Ecto neural progenitor cell (in vitro differentiated cells): ENCODE measurements around the gene SMAD3.
"Not testable (repeated sequence)": the region's sequence is repeated elsewhere in the genome, so short reads cannot be mapped to it uniquely, and the experiment has no call there.

Source experiments
- DNase-seq: peaks from one replicate; pipeline ENCODE4 v3.0.0-alpha.2; 2018; ENCODE audit warnings: low spot score

SMAD3 gene

DNA sequence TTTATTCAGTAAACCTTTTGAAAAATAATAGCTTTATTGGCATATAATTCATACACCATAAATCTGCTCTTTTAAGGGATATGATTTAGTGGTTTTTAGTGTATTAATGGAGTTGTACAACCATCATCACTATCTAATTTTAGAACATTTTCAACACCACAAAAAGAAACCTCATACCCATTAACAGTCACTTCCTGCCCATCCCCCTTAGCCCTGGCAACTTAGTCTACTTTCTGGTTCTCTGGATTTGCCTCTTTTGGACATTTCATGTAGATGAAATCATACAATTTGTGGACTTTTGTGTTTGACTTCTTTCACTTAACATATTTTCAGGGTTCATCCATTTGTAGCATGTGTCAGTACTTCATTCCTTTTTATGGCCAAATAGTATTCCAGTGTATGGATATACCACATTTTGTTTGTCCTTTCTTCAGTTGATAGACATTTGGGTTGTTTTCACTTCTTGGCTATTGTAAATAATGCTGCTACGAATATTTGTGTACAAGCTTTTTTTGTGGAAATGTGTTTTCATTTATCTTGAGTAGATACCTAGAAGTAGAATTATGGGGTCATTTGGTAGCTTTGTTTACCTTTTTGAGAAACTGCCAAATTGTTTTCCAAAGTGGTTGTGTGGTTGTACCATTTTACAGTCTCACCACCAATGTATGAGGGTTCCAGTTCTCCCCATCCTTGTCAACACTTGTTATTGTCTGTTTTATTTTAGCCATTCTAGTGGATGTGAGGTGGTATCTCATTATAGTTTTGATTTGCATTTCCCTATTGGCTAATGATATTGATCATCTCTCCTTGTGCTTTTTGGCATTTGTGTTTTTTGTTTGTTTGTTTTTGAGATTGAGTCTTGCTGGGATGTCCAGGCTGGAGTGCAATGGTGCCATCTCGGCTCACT lies 45.8 kb downstream of the SMAD3 start:
- DNase-seq, result no peak

DNA sequence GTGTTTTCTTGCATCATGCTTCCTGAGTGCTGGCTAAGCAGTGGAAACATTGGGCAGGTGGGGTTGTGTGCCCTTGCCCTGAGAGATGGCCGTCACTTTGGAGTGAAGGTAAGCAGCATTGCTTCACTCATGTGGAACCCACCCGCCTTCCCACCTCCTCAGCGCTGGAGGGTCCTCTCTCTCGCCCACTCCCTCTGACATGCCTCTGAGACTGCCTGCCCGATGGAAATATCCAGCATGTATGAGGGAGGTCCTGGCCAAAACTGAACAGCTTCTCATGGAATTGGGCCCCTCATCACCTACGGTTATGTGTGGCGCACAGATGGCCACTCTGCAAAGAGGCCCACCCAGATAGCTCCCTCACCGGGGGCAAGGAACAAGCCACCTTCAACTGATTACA lies 48.6 kb downstream of the SMAD3 start:
- no peak for DNase-seq

DNA sequence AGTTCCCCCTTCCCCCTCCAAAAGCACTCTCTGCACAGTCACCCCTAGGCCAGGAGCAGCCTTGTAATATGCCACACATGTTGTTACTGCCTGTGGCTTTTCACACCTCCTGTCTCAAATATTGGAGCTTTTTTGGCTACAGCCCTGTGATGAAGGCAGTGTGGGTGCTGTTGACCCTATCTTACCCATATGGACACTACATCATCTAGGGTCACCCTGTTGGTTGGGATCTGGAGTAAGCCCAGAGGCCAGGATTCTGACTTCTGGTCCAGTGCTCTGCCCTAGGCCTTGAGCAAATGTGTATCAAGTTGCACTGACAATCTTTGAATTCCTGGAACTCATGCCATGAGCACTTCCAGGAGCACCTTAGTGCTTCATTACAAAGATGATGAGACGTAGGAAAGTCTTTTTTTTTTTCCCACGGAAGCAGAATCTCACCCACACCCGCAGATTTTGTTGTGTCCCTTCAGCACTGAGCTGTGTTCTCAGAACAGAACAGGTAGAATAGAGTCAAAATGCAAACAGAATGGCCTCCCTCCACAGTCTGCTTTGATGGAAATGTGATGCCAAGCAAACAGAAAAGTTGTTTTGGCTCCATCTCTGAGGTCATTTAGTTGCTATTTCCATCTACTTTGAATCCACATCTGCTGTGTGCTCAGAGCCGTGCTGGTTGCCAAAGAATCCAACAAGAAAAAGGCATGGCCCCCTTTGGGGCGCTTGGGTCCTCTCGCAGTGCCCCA lies 49.6 kb downstream of the SMAD3 start:
- no peak for DNase-seq

DNA sequence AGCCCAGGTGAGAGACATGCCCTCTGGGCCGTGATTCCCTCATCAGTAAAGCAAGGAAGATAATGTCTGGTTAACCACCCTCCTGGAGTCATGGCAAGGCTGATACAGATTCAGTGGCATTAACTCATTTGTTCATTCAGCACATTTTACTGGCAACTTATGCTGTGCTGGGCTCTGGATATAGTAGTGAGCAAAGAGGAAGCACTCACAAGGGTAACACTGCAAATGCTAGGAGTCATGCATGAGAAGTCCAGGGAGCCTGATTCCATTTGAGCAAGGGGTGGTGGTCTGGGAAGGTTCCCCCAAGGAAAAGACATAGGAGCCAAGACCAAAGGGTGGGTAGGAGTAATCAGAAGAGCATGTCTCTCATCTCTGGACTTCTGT lies 50.2 kb downstream of the SMAD3 start:
- no peak for DNase-seq

DNA sequence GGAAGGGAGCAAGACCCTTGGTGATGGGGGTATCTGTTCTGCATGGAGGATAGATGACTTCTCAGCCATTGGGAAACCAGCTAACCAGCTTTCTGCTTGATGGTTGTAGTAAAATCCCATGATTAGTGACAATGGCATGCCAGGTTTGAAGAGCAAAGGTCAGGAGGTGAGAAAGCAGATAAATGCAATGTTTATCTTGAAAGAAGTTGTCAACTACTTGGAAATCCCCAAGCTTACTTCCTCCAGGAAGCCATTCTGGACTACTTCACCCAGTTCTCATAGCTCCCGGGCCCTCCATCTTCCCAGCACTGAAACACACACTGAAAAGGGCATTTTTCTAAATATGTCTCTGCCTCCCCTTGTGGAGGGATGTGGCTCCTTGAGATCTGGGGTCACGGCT lies 51.3 kb downstream of the SMAD3 start:
- no peak for DNase-seq

DNA sequence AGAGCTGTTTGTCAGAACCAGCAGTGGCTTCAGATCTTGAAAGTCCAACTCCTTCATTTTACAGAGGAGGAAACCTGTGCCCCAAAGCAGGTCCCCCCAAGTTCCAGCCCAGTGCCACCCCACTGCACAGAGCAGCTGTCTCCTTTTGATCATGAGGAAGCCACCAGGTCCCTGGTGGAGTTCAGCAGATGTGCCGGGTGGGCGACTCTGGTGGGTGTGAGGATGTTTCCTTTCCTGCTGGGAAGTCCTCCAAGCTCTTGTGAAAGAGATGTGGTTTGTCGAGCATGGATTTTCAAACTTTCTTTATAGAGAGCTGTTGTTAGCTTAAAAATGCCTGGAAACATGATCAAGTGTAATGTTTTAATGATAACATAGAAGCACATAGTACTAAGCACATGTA lies 52.0 kb downstream of the SMAD3 start:
- DNase-seq, result no peak

DNA sequence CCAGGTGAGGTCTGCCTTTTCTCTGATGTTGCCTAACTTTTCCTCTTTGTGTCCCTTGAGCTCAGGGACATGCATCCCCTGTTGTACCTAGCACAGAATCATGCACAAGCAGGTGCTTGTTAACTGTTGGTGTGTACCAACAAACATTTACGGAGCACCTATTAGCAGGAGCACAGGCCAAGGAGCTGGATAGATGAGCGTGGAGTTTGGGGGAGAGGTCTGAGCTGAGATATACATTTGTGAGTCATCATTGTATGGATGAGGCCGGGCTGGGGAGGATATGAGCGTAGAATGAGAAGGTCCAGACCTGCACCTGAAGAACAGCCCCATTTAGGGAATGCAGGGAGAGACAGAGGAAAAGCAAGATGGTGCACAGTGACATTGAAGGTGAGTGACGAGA lies 53.4 kb downstream of the SMAD3 start:
- DNase-seq, result no peak

DNA sequence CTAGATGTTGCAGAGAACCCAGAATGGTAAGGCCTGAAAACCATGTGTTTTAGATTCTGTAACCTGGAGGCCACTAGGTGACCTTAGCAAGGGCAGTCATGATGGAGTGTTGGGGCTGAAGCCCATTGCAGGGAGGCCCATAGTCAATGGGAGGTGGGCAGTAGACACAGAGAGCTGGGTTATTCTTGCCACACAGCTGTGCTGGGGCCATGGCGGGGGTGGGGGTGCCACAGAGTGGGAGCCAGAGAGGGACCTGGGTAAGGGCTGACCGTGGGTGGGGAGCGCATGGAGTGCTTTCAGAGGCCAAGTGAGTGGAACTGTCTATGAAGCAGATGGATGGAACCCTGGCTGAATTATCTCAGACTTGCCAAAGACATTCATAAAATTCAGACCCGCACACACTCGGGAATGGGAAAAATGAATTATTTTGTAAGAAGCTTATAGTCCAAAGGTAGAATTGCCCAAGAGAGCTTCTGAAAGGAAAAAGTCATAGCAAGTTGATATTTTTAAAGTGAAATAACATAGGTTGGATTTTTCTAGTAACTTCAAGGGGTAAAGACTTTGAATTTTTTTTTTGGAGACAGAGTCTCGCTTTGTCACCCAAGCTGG lies 53.9 kb downstream of the SMAD3 start:
- DNase-seq, result no peak

DNA sequence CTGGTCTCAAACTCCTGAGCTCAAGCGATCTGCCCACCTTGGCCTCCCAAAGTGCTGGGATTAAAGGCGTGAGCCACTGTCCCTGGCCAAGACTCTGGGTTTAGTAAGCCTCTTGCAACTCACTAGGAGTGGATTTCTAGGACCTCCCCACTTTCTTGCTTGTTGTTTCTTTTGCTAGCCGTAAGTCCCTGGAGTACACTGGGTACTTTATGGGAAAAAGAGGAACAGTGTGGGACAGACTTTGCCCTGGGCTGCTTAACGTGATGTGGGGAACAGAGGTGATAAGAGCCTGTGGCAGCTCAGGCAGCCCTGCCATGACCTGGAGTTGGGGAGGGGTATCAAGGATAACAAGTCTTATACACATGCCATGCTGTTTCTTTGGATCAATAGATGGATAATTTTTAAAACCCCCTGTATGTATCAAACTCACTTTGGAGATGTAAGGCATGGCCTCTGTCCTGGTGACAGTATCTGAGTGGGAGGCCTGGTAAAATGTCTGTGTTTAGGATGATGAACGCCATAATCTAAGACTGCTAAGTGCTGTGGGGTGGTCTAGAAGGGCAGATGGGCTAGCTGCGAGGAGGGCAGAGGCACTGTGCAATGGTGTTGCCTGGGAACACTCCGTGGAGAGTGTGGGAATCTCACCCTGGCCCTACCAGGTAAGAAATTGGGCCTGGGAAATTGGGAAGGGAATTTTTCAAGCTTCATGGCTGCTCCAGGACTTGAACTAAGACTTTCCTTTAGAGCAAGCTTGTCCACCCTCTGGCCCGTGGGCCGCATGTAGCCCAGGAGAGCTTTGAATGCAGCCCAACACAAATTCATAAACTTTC lies 54.8 kb downstream of the SMAD3 start:
- DNase-seq, result no peak

DNA sequence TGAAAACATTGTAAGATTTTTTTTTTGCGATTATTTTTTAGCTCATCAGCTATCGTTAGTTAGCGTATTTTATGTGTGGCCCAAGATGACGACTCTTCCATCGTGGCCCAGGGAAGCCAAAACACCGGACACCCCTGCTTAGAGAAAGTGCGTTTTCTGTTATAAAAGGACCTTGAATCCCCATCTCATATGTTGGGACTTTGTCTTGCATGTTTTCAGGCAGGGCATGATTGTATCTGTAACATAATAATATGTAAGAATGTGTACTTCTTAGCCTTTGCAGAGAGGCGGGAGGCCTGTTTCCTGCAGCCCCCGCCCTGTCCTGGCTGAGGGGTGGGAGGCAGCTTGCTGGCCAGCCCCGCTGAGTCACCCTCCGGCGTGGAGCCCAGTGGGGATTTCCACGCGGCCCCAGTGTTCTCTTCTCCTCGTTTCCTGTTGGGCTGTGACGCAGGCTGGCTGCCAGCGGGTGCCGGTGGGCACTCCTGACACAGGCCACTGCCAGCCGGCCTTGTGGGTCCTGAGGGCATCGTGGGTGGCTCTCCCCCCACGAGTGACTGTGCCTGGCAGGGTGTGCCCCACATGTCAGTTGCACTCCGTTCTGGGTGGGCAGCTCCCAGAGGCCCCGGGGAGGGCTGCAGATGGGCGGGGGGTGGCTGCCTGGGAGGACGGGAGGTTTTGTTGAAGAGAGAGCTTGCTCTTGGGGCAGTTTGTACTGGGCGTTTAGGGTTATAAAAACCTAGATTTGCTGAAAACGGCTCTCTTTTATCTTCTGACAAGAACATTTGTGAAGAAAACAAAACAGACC lies 55.6 kb downstream of the SMAD3 start:
- no peak for DNase-seq

DNA sequence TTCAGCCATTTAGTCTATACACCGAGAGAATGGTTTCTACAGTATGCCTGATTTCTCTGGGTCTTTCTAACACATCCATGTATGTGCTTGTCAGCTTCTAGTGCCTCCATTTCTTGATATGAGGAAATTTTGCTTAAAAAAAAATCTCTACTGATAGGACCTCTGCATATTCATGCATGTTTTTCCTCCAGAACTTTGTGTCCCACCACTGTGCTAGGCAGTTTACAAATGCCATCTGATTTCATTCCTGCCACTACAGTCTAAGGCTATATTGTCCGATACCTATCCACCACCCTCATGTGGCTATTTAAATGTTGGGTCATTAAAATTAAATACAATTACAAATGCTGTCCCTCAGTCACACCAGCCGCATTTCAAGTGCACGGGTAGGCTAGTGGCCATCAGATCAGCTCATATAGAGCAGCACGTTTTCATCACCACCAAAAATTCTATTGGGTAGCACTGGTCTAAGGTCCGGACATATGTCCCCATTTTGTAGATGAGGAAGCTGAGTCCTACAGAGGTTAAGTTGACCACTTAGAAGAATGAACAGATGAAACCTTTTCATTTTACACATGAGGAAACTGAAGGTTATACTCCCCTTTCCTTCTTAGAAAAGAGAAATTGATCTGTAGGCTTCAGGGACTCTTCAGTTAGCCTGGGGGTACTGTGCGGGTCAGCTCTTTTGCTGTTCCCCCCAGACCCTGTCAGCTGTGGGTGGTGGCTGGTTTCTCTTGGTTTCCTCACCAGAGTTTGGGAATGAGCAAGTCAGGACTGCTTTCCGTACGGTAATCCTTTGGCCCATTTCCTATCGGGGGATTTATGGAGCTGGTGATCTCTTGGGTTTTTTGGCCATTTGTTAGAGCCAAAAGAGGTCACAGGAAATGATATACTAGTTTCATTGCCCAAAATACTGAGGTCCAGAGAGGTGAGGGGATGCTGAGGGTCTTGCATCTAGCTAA lies 56.5 kb downstream of the SMAD3 start:
- DNase-seq, result no peak

DNA sequence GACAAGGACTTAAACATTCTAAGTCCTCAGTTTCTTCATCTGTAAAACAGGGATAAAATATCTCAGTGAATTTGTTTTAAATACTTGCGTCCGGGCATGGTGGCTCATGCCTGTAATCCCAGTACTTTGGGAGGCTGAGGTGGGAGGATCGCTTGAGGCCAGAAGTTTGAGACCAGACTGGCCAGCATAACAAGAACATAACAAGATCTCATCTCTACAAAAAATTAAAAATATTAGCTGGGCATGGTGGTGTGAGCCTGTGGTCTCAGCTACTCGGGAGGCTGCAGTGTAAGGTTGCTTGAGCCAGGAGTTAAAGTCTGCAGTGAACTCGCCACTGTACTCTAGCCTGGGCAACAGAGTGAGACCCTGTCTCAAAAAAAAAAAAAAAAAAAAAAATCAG lies 57.4 kb downstream of the SMAD3 start:
- DNase-seq, result not testable (repeated sequence)

DNA sequence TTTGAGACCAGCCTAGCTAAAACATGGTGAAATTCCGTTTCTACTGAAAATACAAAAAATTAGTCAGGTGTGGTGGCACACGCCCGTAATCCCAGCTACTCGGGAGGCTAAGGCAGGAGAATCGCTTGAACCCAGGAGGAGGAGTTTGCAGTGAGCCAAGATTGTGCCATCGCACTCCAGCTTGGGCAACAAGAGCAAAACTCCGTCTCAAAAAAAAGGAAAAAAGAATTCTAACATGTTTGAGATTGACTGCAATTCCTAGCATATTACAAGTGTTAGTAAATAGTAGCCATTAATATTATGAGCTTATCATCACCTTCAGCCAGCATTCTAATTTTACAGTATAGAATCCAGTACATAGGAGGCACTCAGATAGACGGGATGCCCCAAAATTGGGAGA lies 57.9 kb downstream of the SMAD3 start:
- DNase-seq, result not testable (repeated sequence)

DNA sequence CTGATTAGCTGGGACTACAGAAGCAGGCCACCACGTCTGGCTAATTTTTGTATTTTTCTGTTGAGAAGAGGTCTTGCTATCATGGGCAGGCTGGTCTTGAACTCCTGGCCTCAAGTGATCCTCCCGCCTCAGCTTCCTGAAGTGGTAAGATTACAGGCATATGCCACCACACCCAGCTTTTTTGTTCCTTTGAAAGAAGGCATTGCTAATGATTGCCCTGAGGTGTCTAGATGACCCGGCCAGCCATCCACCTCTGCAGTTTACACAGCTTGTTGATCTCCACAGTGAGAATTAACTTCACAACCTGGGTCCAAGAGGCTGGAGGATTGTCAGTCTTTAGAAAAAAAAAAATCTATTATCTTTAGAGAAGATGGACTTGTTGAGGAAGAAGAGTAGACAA lies 58.7 kb downstream of the SMAD3 start:
- DNase-seq, result no peak

DNA sequence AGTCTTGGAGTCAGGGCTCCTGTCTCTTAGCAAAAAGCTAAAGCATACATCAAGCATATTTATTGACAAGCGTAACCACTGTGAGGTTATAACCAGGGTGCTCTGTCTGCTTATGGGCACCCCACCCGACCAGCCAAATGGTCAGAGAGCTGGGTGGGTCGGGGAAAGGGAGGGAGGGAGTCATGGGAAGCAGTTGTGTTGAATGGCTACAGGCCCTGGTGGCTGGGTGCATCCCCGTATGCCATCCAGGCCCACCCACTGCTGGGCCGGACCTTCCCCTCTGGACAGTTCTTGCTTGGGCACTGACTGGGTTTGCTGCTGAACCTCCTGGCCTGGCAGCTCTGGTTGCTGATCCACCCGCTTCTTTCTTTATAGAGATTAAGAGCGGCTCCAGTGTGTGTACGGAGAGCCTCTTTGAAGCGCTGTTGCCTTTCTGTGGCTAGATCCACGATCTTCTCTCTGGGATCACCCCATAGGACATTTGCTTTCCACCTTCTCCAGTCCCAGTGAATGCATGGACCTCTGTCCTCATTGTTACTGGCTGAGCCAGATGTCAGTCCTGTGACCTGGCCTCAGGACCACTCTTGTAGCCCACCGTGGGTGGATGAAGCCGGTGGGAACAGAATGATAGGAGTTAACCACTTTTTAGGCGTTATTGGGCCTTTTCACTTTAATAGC lies 59.6 kb downstream of the SMAD3 start:
- no peak for DNase-seq

DNA sequence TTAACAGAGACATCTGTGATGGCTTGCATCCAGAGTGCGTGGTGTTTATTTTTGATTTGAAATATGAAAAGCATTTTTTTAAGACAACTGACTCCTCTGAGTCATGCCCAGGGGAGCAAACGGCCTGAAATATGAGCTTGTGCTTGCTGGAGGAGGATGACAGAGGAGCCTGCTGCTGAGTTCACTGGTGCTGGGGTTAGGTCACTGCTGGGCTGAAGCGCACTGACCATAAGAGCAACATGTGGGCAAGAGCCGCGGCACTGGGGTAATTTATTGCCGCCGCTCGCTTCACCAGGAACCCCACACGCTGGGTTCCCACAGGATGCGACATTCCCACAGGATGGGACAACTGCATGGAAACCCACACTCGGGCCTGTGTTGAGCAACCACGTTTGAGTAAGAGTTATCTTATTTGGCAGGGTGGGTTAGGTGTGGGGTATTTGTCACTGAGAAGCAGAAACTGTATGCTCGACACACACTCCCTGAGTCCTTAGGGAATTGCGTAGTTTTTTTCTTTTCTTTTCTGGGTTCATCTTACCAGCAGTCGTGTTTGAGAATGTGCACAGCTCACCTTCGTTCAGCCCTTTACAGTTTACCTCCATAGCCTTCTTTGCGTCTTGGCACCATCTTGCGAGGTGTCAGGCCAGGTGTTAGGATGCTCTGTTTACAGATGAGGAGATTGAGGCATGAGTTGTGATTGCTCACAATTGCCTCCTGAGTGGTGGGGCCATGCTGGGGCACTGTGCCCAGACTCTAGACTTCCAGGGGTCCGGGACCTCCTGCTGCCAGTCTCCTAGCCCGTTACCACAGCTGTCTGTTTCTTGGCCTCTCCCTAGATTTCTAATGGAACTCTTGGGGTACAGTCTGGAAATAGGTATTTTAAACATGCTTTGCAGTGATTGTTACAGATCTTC lies 60.4 kb downstream of the SMAD3 start:
- no peak for DNase-seq

DNA sequence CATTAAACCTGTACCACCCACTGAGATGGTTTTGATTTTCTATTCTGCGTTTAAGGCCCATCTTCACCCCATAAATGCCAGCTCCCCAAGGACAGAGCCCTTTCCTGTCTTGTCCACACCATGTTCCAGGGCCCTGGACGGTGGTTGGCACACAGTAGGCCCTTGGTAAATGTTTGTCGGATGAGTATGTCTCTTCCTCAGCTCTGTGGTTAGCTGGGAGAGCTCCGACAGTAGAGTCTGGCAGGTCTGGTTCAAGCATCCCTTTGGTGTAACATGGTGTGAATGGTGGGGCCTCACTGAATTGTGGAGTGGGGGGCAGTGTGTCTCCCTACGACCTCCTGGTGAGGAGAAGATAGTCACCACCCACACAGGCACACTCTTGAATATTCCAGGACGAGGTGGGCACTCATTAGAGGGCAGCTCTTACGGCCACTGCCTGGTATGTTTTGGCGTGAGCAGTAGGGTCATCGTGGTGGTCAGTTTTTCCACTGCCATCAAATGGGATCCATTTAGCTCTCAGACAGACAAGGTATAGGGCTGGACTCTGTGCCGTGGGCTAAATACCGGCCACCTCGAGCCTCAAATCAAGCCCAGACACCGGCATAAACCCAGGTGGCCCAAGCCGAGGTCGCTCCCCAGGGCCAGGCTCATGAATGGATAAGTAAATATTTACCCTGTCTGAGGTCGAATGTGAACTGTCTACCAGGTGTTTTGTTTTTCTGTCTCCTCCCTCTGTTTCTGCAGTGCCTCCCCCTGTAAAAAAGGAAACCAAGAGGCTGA lies 61.3 kb downstream of the SMAD3 start:
- no peak for DNase-seq

DNA sequence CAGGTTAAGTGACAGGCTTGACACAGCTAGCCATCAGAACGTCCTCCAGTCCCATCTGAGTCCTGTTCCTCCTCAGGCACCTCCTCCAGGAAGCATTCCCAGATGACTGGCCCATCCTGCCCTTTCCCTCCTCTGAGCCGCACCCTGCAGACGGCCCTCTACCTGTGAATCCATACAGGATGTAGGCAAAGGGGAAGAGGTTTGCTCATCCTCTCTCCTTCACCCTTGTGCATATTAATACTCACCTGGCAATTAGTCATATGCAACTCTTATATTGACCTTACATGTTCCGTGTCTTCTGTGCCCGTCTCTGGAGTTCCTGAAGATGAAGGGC lies 61.9 kb downstream of the SMAD3 start:
- DNase-seq, result no peak
